ENCODE measurements around the gene TANC1.

TANC1 gene

GRCh38 chr2:158963071-158963470 lies 5.4 kb upstream of the TANC1 start:
- DNase-seq, result no peak

GRCh38 chr2:158965107-158965506 lies 3.3 kb upstream of the TANC1 start:
- no peak for DNase-seq

- no peak for DNase-seq
Observed at GRCh38 chr2:158965641-158966040, 2.8 kb upstream of the TANC1 start.

GRCh38 chr2:158966312-158966711 lies 2.1 kb upstream of the TANC1 start:
- DNase-seq, result no peak

- DNase-seq, result no peak
Observed at GRCh38 chr2:158967114-158967730, 1.2 kb upstream of the TANC1 start.

- no peak for DNase-seq
Observed at GRCh38 chr2:158967731-158968395, 577 bp upstream of the TANC1 start.

GRCh38 chr2:158969162-158969714 lies 798 bp downstream of the TANC1 start:
- no peak for DNase-seq

- no peak for DNase-seq
Observed at GRCh38 chr2:158969715-158970240, 1.3 kb downstream of the TANC1 start.

GRCh38 chr2:158970241-158970751 lies 1.9 kb downstream of the TANC1 start:
- no peak for DNase-seq

- no peak for DNase-seq
Observed at GRCh38 chr2:158973116-158973956, 4.9 kb downstream of the TANC1 start.

GRCh38 chr2:158975271-158975921 lies 7.0 kb downstream of the TANC1 start:
- no peak for DNase-seq

GRCh38 chr2:158979772-158980171 lies 11.3 kb downstream of the TANC1 start:
- DNase-seq, result no peak

- DNase-seq, result no peak
Observed at GRCh38 chr2:158984604-158985135, 16.2 kb downstream of the TANC1 start.

GRCh38 chr2:158988501-158988900 lies 20.1 kb downstream of the TANC1 start:
- no peak for DNase-seq

- no peak for DNase-seq
Observed at GRCh38 chr2:158989165-158989564, 20.7 kb downstream of the TANC1 start.

GRCh38 chr2:158990397-158991214 lies 22.2 kb downstream of the TANC1 start:
- no peak for DNase-seq

GRCh38 chr2:158993030-158993429 lies 24.6 kb downstream of the TANC1 start:
- no peak for DNase-seq

GRCh38 chr2:158993721-158994587 lies 25.5 kb downstream of the TANC1 start:
- DNase-seq, result no peak

- DNase-seq, result no peak
Observed at GRCh38 chr2:158994920-158995676, 26.7 kb downstream of the TANC1 start.

- DNase-seq, result no peak
Observed at GRCh38 chr2:158995677-158996049, 27.2 kb downstream of the TANC1 start.
